HG03521 (cell line): ENCODE results near the gene CCDC30.
"Not testable (repeated sequence)": the region's sequence is repeated elsewhere in the genome, so short reads cannot be mapped to it uniquely, and the experiment has no call there.

Experiments
- ATAC-seq: cut with Tn5 transposase; IDR thresholded peaks from one replicate; pipeline ENCODE4 v1.9.1; 2021; ENCODE audit warnings: mild to moderate bottlenecking, moderate library complexity; ENCODE audit not compliant: unreplicated experiment

CCDC30 gene

DNA sequence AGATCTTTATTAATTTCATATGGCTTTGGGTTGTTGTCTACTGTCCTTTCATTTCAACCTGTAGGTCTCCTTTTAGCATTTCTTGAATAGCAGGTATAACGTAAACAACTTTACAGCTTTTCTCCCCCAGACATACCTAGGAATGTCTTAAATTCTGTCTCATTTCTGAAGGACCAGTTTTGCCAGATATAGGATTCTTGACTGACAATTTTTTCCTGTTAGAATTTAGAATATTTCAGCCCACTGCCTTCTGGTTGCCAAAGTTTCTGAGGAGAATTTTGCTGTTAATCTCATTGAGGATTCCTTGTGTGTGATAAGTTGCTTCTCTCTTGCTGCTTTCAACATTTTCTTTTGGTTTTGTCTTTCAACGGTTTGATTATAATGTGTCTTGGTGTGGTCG is 60.1 kb downstream of the CCDC30 start:
- ATAC-seq: no peak

- ATAC-seq: no peak
These were observed 61.2 kb downstream of the CCDC30 start for GRCh38 chr1:42524330-42524729.

DNA sequence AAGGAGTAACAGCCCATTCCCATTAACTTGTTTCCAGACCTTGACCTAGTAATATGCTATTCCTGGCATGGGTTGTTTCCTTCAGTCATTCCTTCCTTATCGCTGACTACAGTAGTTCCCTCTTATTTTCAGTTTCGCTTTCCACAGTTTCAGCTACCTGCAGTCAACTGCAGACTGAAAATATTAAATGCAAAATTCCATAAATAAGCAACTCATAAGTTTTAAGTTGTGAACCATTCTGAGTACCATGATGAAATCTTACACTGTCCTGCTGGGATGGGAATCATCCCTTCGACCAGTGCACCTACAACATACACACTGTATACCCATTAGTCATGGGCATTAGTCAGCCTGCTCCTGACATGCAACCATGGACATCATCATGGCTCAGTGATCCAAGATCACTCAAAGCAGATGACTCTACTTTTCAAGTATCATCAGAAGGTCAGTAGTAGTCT is 66.7 kb downstream of the CCDC30 start:
- ATAC-seq: no peak

GRCh38 chr1:42531043-42531442 is 68.0 kb downstream of the CCDC30 start:
- ATAC-seq: no peak

- ATAC-seq: no peak
These were observed 70.2 kb downstream of the CCDC30 start for GRCh38 chr1:42533101-42533863.

DNA sequence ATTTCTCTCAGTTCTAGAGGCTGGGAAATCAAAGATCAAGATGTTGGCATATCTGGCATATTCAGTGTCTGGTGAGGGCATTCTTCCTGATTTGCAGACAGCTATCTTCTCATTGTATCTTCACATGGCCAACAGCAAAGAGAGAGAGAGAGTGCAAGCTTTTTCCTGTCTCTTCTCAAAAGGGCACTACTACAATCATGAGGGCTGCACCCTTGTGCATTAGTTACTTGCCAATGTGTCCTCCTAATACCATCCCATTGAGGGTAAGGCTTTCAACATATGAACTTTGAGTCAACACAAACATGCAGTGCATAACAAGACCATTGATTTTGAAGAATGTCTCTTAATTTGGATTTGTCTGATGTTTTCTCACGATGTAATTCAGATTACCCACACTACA is 78.0 kb downstream of the CCDC30 start:
- no peak for ATAC-seq

- ATAC-seq: no peak
These were observed 88.1 kb downstream of the CCDC30 start for GRCh38 chr1:42551180-42551579.

DNA sequence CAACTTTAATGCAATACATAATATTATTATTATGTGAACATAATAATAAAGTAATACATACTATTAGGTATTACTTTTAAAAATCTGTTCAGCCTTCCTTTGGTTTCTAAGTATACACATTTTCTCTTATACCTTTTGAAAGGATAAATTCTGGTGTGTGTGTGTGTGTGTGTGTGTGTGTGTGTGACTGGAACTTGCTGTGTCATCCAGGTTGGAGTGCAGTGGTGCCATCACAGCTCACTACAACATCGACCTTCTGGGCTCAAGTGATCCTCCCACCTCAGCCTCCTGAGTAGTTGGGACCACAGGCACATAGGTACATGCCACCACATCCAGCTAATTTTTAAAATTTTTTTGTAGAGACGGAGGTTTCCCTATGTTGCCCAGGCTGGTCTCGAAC is 88.5 kb downstream of the CCDC30 start:
- ATAC-seq: no peak

- ATAC-seq: no peak
These were observed 89.5 kb downstream of the CCDC30 start for GRCh38 chr1:42552636-42553035.

GRCh38 chr1:42557230-42557851 is 94.3 kb downstream of the CCDC30 start:
- no peak for ATAC-seq

DNA sequence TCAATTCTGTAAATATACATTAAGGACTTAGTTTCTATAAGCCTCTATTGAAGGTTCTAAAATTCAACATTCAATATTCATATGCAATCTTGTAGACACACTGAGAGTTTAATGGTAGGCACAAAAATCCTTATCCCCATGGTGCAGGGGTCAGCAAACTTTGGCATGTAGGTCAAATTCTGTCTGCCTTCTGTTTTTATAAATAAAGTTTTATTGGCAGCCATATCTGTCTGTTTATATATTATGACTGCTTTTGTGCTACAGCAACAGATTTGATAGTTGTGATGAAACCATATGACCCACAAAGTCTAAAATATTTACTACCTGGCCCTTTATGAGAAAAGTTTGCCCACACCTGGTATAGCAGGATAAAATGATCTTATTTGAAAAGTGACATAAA is 104.0 kb downstream of the CCDC30 start:
- no peak for ATAC-seq

DNA sequence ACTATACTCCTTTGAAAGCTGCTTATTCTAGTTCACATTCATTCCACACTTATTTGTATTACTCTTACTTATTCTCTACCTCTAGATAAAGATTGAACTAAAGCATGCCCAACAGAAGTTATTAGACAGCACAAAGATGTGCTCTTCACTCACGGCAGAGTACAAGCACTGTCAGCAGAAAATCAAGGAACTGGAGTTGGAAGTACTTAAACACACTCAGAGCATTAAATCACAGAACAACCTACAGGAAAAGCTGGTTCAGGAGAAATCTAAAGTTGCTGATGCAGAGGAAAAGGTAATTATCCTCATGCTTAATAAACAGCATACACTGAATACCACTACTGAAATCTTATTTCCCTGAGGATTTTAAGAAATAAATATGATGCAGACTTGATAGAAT is 113.8 kb downstream of the CCDC30 start:
- ATAC-seq: no peak

DNA sequence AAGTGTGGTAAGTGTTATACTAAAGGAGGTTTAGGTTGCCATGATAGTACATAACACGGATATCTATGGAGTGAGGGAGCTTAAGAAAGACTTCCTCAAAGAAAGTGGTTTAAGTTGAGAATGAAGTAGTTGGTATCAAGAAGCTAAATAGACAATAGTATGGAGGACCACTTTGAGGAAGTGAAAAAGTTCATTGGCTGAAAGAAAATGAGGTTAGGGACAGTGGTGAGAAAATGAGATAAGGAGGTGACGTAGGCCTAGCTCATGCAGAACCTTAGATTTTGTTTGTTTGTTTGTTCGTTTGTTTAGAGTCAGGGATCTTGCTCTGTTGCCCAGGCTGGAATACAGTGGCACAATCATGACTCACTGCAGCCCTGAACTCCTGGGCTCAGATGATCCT is 122.9 kb downstream of the CCDC30 start:
- no peak for ATAC-seq

DNA sequence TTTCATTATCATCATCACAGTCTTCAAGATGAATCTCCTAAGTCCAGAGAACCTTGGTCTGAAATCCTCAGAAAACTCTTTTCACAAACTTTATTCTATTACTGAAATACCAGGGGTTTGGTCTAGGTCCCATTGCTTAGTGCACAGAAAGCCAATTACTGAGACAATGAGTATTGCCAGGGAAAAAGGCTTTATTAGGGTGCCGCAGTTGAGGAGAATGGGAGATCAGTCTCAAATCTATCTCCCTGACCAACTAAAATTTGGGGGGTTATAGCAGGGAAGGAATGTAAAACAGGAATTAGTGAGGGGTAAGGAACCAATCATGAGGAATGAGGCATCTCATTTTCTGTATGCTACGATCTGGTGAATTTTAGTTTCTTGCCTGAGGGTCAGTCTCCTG is 124.7 kb downstream of the CCDC30 start:
- ATAC-seq: no peak

DNA sequence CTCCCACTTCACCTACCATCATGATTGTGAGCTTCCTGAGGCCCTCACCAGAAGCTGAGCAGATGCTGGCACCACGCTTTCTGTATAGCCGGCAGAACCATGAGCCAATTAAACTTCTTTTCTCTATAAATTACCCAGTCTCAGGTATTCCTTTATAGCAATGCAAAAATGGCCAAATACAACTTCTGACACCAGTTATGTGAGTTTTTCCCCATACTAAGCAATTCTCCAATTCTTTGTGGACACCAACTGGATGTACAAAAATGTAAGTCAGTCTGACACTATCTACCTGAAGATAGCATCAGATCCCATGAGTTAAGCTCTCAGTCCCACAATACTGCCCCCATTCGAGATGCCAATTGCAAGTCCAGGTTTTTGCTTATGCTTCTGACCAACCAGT is 129.7 kb downstream of the CCDC30 start:
- ATAC-seq: no peak

DNA sequence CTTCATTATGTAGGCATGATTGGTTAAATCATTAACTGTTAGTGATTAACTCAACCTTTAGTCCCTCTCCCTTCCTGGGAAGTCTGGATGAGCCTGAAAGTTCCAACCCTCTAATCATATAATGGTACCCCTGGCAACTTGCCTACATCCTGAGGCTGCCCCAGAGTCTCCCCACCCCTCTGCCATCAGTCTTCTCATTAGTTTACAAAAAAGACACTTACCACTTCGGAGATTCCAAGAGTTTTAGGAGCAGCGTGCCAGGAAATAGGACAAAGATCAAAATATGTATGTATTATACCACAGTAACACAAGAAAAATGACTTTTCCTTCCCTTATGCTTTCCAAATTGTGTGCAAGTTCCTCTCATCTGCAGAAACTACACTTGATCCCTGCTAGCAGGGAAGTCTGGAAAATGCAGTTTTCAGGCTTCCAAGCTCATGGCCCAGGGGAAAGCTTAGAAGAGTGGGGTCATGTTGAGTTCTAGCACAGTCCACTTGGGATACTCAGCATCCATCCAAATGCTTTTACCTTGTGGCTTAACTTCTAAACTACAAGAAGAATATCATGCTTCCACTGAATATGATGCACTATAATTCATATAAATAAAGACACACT is 130.5 kb downstream of the CCDC30 start:
- no peak for ATAC-seq

DNA sequence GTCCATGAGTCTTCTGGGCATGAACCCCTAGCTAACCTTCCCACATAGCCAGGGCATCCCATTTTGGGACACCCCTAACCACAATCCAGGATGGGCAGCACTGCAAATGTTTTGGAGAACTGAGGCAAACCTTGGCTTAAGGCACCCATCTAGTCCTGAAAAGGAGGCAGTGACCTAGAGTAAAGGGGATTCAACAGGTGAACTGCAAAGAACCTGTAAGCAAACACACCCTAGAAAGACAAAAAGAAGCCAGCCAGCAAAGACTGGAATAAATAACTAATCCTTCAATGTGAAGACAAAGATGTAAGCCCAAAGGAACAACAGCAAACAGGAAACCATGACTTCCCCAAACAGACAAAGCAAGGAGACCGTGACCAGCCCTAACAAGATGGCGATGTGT is 138.4 kb downstream of the CCDC30 start:
- no peak for ATAC-seq

DNA sequence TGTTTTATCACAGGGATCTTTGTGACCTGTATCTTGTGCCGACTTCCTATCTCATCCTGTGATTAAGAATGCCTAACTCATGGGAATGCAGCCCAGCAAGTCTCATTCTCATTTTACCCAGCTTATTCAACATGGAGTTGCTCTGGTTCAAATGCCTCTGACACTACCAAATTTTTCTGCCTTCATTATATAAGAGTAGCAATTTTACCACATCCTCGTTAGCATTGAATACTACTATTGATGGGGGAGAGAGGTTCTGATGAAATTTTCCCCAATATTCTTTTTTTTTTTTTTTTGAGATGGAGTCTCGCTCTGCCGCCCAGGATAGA is 150.7 kb downstream of the CCDC30 start:
- ATAC-seq: no peak

DNA sequence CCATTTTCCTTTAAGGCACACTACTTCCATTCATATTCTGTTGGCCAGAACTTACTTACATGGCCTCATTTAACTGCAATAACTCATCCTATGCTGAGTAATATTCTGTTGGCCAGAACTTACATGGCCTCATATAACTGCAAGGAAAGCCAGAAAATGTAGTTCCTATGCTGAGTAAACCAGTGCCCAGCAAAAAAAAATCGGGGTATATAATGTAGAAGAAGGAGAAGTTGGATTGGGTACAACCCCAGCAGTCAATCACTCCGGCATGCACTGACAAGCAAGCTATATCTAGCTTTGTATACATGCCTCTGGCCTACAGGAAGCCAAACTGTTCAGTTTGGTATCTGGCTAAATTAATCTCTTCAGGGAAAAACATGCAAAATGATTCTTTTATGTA is 155.8 kb downstream of the CCDC30 start:
- no peak for ATAC-seq

DNA sequence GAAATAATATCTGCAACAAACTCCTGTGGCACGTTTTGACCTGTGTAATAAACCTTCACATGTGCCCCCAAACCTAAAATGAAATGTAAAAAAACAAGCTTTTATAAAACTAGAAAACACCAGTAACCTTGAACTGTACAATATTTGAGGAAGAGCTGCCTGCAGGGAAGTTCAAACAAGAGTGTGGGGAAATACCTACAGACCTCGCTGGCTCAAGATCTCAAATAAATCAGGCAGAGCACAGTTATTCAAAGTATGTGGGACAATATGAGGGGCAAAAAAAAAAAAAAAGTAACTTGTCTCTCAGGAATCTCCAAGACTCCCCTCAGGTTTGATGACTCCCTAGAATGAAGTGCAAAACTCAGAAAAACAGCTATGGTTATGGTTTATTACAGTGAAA is 157.2 kb downstream of the CCDC30 start:
- ATAC-seq: no peak

GRCh38 chr1:42621180-42621579 is 158.1 kb downstream of the CCDC30 start:
- ATAC-seq: not testable (repeated sequence)

GRCh38 chr1:42627205-42627604 is 164.1 kb downstream of the CCDC30 start:
- not testable (repeated sequence) for ATAC-seq
